Aorta (tissue), 5 donors: ENCODE measurements around the gene ADD2. TPM values are rescaled to one million over a fixed set of nuclear protein-coding genes. Genes with fewer than 3 reads are reported as not detected.

Experiments
- ATAC-seq: fragments of 200-7000 bp; cut with Tn5 transposase; one replicate; pipeline ENCODE4 v1.9.1; 2022; ENCODE audit warnings: moderate library complexity; ENCODE audit not compliant: low FRiP score
- DNase-seq, 2 donors: peaks; one replicate each; pipeline ENCODE4 v3.0.0-alpha.2; 2020
- H3K27ac ChIP-seq, 2 donors: one replicate each; pipeline ENCODE4 v1.5.1; 2013; ENCODE audit warnings: low read length in 2 of 2, mild to moderate bottlenecking in 2 of 2, moderate library complexity in 2 of 2, control low read depth in 1 of 2, inconsistent platforms in 1 of 2, low read depth in 1 of 2
- H3K27me3 ChIP-seq, 2 donors: one replicate each; pipeline ENCODE4 v1.6.1; 2013; ENCODE audit warnings: control low read depth in 1 of 2, low read length in 1 of 2, mild to moderate bottlenecking in 1 of 2, moderate library complexity in 1 of 2; ENCODE audit not compliant: insufficient read depth in 2 of 2, control insufficient read depth in 1 of 2
- H3K36me3 ChIP-seq, 2 donors: one replicate each; pipeline ENCODE4 v1.6.1; 2013; ENCODE audit warnings: control low read depth in 1 of 2, low read length in 1 of 2, mild to moderate bottlenecking in 1 of 2; ENCODE audit not compliant: insufficient read depth in 2 of 2, control insufficient read depth in 1 of 2
- H3K4me1 ChIP-seq, 2 donors: one replicate each; pipeline ENCODE4 v1.6.1; 2013; ENCODE audit warnings: low read length in 2 of 2, control low read depth in 1 of 2, mild to moderate bottlenecking in 1 of 2, moderate library complexity in 1 of 2; ENCODE audit not compliant: insufficient read depth in 2 of 2, control insufficient read depth in 1 of 2
- H3K4me3 ChIP-seq, 2 donors: one replicate each; pipeline ENCODE4 v1.5.1; 2013; ENCODE audit warnings: low read length in 2 of 2, control low read depth in 1 of 2, mild to moderate bottlenecking in 1 of 2
- H3K9me3 ChIP-seq: one replicate; pipeline ENCODE4 v1.6.1; 2013; ENCODE audit warnings: mild to moderate bottlenecking, low read length; ENCODE audit not compliant: control insufficient read depth
- WGBS, 2 donors: extraction: QIAGEN DNeasy Blood & Tissue Kit; methylation state at CpG; one replicate each; pipeline ENCODE4 v1.1.7; 2013; 5-methylcytosine and 5-hydroxymethylcytosine counted together
- intact Hi-C, 2 donors: fragments of 100-400 bp; cut with DNase I; formaldehyde crosslinking; loops; one replicate each; pipeline versions ENCODE4 v1.14.2 to v1.15.0; 2022
- polyA plus RNA-seq, 2 donors: library from polyadenylated mRNA; stranded (reverse); fragments of 200-250 nt; gene quantifications; one replicate each; pipeline ENCODE4 v1.2.3, GENCODE V29; 2013
- total RNA-seq, 2 donors: library from RNA; stranded (reverse); fragmentation: NEBNext Ultra II Directional; extraction: Animal tissue kit (Norgen Biotek cat#: 25700); gene quantifications; one replicate each; pipeline ENCODE4 v1.2.1, GENCODE V29; 2021
- donor health status: healthy with polysubstance abuse.
- donor health status: Bipolar disorder and iron deficiency.
- donor health status: DM: no; HTN: no; CAD: no.
- donor health status: DM: no; HTN: no; CAD: no.
- donor health status: DM: yes; HTN: yes; CAD: no.

ADD2 gene
- total and polyA plus RNA-seq, 4 donors = 0.15 to 5.3 (median 1.7) TPM; not detected in 1

DNA sequence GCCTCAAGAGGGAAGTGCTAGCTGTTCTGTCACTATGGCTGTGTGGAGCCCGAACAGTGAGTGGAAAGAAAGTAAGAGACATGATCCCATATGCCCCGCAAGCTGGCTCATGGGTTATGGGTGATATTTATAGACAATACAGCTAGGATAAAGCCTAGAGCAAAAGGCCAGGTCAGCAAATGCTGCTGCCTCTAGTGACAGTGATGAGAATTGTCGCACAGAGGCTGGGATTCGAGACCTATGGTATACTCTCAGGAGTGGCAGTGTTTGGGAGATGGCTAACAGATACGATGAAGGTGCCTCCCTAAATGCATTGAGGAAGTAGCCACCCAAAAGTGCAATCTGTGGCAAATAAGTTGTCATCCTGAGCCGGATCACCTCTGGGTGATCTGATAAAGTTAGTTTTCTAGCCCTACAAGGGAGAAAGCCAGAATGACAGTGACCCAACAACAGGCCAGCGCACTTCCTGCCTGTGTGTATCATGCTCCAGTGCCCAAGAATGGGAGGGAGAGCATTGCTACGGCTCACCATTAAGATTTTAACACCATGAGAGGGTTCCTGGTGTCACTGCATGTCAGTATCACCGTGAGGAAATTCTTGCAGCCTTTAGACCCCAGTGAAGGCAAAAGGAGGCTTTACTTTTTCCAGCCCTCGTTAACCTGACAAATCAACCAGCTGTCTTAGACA, 122.1 kb downstream of the ADD2 start:
- H3K9me3 ChIP-seq = no peaks in the 10 kb centered on the region
- DNase-seq (no peak), ATAC-seq (no peak)
- H3K27ac ChIP-seq = no peak overlapping the region
- no peaks in the 10 kb centered on the region for H3K4me1 ChIP-seq
- intact Hi-C loops = no loop called here
- no peaks in the 10 kb centered on the region for H3K27me3 ChIP-seq
- no peak overlapping the region for H3K4me3 ChIP-seq
- no peaks in the 10 kb centered on the region for H3K36me3 ChIP-seq
- WGBS, 2 donors = 51% methylated on average over 10 of the region's 10 CpGs

DNA sequence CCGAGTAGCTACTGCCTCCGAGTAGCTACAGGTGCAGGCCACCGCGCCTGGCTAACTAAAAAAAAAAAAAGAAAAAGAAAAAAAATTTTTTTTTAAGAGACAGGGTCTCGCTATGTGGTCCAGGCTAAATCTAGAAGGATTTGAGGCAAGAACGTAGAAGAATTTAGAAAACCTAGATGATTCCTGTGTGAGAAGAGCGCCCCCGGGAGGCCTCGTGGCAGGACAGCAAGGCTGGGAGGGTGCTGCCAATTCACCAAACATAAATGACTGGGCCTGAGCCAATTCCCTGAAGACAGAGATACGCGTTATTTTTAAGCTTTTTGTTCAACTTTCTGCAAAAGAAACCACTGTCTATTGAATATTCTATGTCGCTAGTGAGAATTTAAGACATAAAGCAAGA, 124.3 kb downstream of the ADD2 start:
- 48 to 58% methylated on average over 12 of the region's 12 CpGs for WGBS, 2 donors
- no peak for ATAC-seq
- no peaks in the 10 kb centered on the region for H3K27me3 ChIP-seq

DNA sequence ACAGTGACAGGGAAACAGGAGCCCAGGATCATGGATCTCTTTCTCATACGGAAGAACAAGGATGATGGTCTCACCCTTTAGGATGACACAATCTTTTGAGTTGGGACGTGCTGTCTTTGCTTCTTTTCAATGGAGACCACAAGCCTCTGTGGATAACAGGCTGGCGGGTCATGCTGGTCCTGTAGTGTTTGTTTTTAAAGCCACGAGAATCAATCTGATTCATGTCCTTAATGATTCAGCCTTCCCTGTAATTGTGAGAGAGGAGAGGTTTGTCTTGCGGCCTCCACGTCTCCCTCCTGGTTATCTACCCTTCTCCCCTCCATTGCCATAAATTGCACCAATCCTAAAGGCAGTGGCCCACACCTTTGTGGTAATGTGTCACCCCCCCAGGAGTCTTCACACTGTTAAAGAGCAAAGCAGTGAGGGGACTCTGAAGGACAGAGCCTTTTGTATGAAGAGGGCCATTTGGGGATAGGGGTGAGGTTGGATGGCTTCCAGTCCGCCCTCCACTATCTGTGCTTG, 126.7 kb downstream of the ADD2 start:
- Histone ChIP-seq H3K27me3 (no peaks in the 10 kb centered on the region), H3K27ac (no peak overlapping the region), H3K4me3 (no peak overlapping the region), H3K9me3 (no peaks in the 10 kb centered on the region), H3K36me3 (no peaks in the 10 kb centered on the region), H3K4me1 (no peaks in the 10 kb centered on the region)
- intact Hi-C loops = no loop called here
- no peak for DNase-seq
- 56 to 67% methylated on average over 7 of the region's 7 CpGs for WGBS, 2 donors
- ATAC-seq = no peak

More for the DNA sequence above, 124.3 kb downstream of the ADD2 start:
- no peaks in the 10 kb centered on the region for H3K36me3 ChIP-seq
- DNase-seq = no peak
- intact Hi-C loops = no loop called here
- no peak overlapping the region for H3K4me3 ChIP-seq
- no peaks in the 10 kb centered on the region for H3K4me1 ChIP-seq
- H3K27ac ChIP-seq = no peak overlapping the region
- no peaks in the 10 kb centered on the region for H3K9me3 ChIP-seq

- Histone ChIP-seq H3K27ac (no peak overlapping the region), H3K4me1 (no peaks in the 10 kb centered on the region), H3K4me3 (no peak overlapping the region), H3K36me3 (no peaks in the 10 kb centered on the region), H3K27me3 (no peaks in the 10 kb centered on the region), H3K9me3 (no peaks in the 10 kb centered on the region)
- no peak for ATAC-seq
- no peak for DNase-seq
- intact Hi-C loops = no loop called here
- WGBS, 2 donors = 52 to 59% methylated on average over 4 of the region's 4 CpGs
Measured at GRCh38 chr2:70639841-70640436, 128.1 kb downstream of the ADD2 start.

DNA sequence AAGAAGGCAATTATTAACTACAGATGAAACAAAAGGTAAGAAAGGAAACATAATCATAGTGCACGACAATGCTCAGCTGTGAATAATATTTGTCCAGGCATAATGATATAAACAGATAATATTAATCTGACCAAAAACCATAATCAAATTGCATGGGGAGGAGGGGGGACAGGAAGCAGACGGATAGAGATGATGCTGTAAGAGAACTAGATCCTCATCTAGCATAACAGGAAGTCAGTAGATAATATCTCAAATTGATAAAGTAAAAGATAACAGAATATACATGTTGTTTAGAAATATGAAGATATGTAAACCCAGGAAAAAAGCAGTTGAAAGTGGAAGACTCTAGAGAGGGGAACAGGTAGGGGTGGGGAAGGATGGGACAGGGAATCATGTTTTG, 129.4 kb downstream of the ADD2 start:
- intact Hi-C loops = no loop called here
- H3K27ac ChIP-seq = no peak overlapping the region
- no peaks in the 10 kb centered on the region for H3K36me3 ChIP-seq
- no peaks in the 10 kb centered on the region for H3K4me1 ChIP-seq
- DNase-seq = no peak
- no peak overlapping the region for H3K4me3 ChIP-seq
- 74 to 79% methylated on average over 2 of the region's 2 CpGs for WGBS, 2 donors
- no peaks in the 10 kb centered on the region for H3K27me3 ChIP-seq
- ATAC-seq = no peak
- H3K9me3 ChIP-seq = no peaks in the 10 kb centered on the region

DNA sequence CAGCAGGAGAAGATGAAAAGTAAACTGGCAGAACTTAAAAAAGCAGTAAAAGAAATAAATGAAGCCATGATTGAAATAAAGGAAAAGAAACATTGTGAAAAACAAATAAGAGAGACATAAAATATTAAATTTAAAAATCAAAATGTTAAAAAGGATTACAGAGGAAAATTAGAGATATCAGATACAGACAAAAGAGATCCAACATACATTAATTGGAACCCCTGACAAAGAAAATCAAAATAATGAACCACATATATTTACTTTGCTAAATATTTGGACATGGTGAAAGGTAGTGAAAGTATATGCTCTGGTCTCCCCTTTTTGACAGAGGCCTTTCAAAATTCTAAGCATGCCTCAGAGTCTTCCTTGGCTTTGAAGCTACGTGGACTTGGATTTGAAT, 134.5 kb downstream of the ADD2 start:
- Histone ChIP-seq H3K36me3 (no peaks in the 10 kb centered on the region), H3K9me3 (no peaks in the 10 kb centered on the region), H3K4me3 (no peak overlapping the region), H3K4me1 (no peaks in the 10 kb centered on the region), H3K27me3 (no peaks in the 10 kb centered on the region), H3K27ac (no peak overlapping the region)
- ATAC-seq (no peak), DNase-seq (no peak)
- 68 to 73% methylated on average over 1 of the region's 1 CpG for WGBS, 2 donors
- intact Hi-C loops = no loop called here

- H3K4me1 ChIP-seq = no peaks in the 10 kb centered on the region
- DNase-seq = no peak
- WGBS, 2 donors = 74 to 85% methylated on average over 1 of the region's 1 CpG
Measured at GRCh38 chr2:70632966-70633365, 135.0 kb downstream of the ADD2 start.

DNA sequence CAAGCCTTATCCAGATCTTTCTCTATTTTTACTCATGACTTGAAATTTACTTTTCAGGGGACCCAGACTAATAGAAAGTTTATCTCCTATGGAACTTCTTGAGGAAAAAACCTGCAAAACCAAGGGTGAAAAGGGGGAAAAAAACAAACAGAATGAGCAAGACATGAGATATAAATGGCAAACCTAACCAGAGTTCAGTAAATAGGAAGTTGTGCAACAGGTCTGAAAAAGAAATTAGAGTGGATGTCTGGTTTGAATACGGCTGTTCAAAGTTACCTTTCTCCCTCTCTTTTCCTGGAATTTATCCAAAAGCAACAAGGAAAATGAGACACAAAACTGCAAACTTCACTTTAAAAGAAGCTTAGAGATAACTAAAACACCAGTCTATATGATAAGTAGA, 135.6 kb downstream of the ADD2 start:
- H3K9me3 ChIP-seq = no peaks in the 10 kb centered on the region
- intact Hi-C loops = no loop called here
- no peaks in the 10 kb centered on the region for H3K27me3 ChIP-seq
- H3K4me3 ChIP-seq = no peak overlapping the region
- ATAC-seq = no peak
- peaks cover 0 to 1% of the 10 kb centered on the region in 2 donors for H3K4me1 ChIP-seq
- no peak overlapping the region for H3K27ac ChIP-seq
- DNase-seq = no peak
- WGBS, 2 donors = 24 to 29% methylated on average over 1 of the region's 1 CpG
- no peaks in the 10 kb centered on the region for H3K36me3 ChIP-seq

More at GRCh38 chr2:70632966-70633365, 135.0 kb downstream of the ADD2 start:
- Histone ChIP-seq H3K27me3 (no peaks in the 10 kb centered on the region), H3K36me3 (no peaks in the 10 kb centered on the region), H3K27ac (no peak overlapping the region), H3K4me3 (no peak overlapping the region), H3K9me3 (no peaks in the 10 kb centered on the region)
- no peak for ATAC-seq
- intact Hi-C loops = no loop called here

DNA sequence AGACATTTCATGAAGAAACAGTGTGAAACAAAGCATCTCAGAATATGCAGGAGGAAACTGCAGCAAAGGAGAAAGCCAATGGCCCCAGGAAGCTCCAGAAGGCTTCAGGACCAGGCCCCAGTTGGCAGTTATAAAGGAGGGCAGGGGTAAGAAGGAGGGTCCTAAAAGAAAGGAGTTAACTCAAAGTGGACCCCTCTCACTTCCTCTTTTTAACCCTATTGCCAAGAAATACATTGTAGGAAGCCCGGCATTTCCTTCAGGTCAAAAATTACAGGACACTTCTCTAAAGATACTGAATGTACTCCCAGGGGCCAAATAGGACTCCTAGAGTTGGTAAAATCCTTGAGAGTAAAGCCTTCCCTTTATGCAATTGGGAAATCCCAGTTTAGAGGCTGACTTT, 137.2 kb downstream of the ADD2 start:
- ATAC-seq (no peak), DNase-seq (no peak)
- no peaks in the 10 kb centered on the region for H3K36me3 ChIP-seq
- no peak overlapping the region for H3K27ac ChIP-seq
- peaks cover 0 to 1% of the 10 kb centered on the region in 2 donors for H3K4me1 ChIP-seq
- no peak overlapping the region for H3K4me3 ChIP-seq
- no peaks in the 10 kb centered on the region for H3K9me3 ChIP-seq
- no peaks in the 10 kb centered on the region for H3K27me3 ChIP-seq
- WGBS, 2 donors = 83 to 89% methylated on average over 1 of the region's 1 CpG
- intact Hi-C loops = no loop called here
